Brain microvascular endothelial cell (primary cell): ENCODE data around the gene NOTO.

Experiments used
- DNase-seq: peaks from one replicate; pipeline ENCODE4 v3.0.0-alpha.2; 2020
- H3K27ac ChIP-seq: fragments of 250-450 bp; sonication (Bioruptor Pico); 2 replicates; pipeline ENCODE4 v1.5.1; 2020; ENCODE audit warnings: mild to moderate bottlenecking, moderate library complexity
- H3K27me3 ChIP-seq: fragments of 250-450 bp; sonication (Bioruptor Pico); replicated peaks from 2 replicates; pipeline ENCODE4 v1.5.1; 2020; ENCODE audit warnings: mild to moderate bottlenecking
- H3K36me3 ChIP-seq: fragments of 250-450 bp; sonication (Bioruptor Pico); replicated peaks from 2 replicates; pipeline ENCODE4 v1.5.1; 2020; ENCODE audit warnings: mild to moderate bottlenecking
- H3K4me3 ChIP-seq: 2 replicates; pipeline ENCODE4 v1.5.1; 2011; ENCODE audit warnings: low read depth, mild to moderate bottlenecking, control low read depth, low read length, moderate library complexity
- CTCF ChIP-seq: IDR thresholded peaks from 2 replicates; pipeline ENCODE4 v1.5.1; 2011; ENCODE audit warnings: low read depth, mild to moderate bottlenecking, moderate library complexity, low read length, control low read depth, inconsistent platforms; ENCODE audit errors: missing control alignments
- in situ Hi-C: cut with HindIII; loops from 2 replicates; pipeline ENCODE4 v1.10.0; 2017; ENCODE audit warnings: low sequenced_read_pairs, low pct_ligation_motif_present

NOTO gene

GRCh38 chr2:73172963-73173362 lies 29.4 kb upstream of the NOTO start:
- in situ Hi-C loops, result no loop called here
- Histone ChIP-seq H3K27me3 (peaks cover 6% of the 10 kb centered on the region), H3K36me3 (no peaks in the 10 kb centered on the region), H3K4me3 (no peak overlapping the region), H3K27ac (no peak overlapping the region)
- no peak for DNase-seq
- no peak for TF ChIP-seq CTCF

DNA sequence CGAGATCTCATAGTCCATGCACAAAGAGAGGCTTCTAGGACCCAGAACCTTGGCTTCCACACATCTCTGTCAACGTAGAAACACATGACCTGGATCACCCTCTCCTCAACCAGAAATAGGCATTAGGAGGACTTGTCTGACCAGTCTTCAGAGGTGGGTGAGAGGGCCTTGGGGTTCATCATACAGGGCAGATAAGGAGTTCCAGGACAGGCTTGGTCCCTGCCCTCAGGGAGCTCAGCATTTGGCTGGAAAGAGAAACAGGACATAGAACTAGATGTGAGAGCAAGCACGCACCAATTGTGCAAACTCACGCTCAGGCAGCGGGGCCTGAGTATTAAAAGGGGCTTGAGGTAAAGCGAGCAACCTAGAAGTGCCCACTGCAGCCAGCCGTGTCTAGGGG lies 28.6 kb upstream of the NOTO start:
- peaks cover 6% of the 10 kb centered on the region for H3K27me3 ChIP-seq
- no peak overlapping the region for H3K4me3 ChIP-seq

GRCh38 chr2:73174244-73174643 lies 28.1 kb upstream of the NOTO start:
- Histone ChIP-seq H3K4me3 (no peak overlapping the region), H3K36me3 (no peaks in the 10 kb centered on the region), H3K27ac (no peak overlapping the region), H3K27me3 (peaks cover 6% of the 10 kb centered on the region)
- in situ Hi-C loops, result no loop called here
- TF ChIP-seq CTCF, result no peak
- DNase-seq, result no peak

More for the DNA sequence above, 28.6 kb upstream of the NOTO start:
- Histone ChIP-seq H3K27ac (no peak overlapping the region), H3K36me3 (no peaks in the 10 kb centered on the region)
- no peak for TF ChIP-seq CTCF
- no peak for DNase-seq
- in situ Hi-C loops, result no loop called here

DNA sequence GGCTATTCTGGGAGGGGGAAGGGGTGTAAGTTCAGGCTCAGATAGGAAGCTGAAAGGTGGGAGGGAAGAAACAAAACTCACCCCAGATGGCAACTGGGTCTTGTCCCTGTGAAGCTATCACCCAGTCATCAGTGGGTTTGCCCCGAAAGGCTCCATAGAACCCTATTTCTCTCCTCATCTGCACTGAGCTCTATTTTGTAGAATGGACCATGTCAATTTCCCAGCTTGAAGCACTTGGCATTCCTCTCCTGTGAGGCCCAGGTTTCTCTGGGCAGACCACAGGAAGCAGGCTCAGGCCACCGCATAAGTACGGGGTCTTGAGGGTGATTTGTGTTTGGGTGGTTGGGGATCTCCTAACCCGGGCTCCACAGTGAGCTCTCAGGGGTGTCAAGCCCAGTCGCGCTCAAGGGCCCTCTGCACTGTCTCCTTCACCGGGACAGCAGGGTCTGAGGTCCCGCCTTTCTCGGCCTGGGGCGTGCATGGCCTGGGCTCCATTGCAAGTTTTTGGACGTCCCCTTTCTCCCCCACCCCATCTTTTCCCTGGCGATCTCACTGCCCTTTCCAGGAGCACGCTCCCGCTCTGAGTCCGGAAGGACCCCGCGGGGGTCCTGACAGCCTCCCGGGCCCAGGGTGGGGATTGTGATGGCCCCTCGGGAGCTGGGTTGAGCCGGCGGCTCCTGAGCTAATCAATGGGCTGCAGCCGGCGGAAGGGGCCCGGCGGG lies 27.3 kb upstream of the NOTO start:
- Histone ChIP-seq H3K4me3 (peak overlapping the region; percentile 35), H3K27ac (no peak overlapping the region), H3K27me3 (peaks cover 9% of the 10 kb centered on the region), H3K36me3 (no peaks in the 10 kb centered on the region)
- TF ChIP-seq CTCF, result no peak
- in situ Hi-C loops, result no loop called here
- DNase-seq, result no peak

- no peaks in the 10 kb centered on the region for H3K36me3 ChIP-seq
- DNase-seq, result peak; percentile 56
- H3K4me3 ChIP-seq, result peak overlapping the region; percentile 42
- H3K27ac ChIP-seq, result no peak overlapping the region
- H3K27me3 ChIP-seq, result peaks cover 12% of the 10 kb centered on the region
- TF ChIP-seq CTCF, result no peak
- in situ Hi-C loops, result no loop called here
Measured at GRCh38 chr2:73175663-73176204, 26.6 kb upstream of the NOTO start.
